ENCODE data around the gene TSPAN18.

DNA sequence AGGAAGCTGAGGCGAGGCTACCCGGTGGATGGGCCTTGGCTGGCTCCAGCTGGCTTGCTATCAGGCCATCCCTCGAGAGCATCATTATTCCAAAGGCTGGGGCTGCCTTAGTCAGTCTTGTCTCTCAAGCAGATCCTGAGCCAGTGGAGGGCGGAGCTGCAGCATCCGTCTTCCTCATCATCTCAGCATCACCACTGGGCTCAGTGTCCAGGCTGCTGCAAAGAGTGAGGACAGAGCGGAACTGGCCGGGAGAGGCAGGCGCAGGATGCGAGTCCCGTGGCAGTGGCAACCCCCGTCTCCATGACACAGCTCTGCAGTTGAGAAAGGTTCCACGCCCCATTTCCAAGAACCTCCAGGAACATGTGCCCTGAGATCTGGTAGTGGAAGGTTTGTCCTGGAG, 219.5 kb downstream of the TSPAN18 start:
- TF ChIP-seq, protein P1, sequence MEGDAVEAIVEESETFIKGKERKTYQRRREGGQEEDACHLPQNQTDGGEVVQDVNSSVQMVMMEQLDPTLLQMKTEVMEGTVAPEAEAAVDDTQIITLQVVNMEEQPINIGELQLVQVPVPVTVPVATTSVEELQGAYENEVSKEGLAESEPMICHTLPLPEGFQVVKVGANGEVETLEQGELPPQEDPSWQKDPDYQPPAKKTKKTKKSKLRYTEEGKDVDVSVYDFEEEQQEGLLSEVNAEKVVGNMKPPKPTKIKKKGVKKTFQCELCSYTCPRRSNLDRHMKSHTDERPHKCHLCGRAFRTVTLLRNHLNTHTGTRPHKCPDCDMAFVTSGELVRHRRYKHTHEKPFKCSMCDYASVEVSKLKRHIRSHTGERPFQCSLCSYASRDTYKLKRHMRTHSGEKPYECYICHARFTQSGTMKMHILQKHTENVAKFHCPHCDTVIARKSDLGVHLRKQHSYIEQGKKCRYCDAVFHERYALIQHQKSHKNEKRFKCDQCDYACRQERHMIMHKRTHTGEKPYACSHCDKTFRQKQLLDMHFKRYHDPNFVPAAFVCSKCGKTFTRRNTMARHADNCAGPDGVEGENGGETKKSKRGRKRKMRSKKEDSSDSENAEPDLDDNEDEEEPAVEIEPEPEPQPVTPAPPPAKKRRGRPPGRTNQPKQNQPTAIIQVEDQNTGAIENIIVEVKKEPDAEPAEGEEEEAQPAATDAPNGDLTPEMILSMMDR (IDR thresholded peaks at IDR 0.05) = no peak
- no peak for TF ChIP-seq POLR2A (IDR thresholded peaks at IDR 0.05)
